GM21717 (cell line): ENCODE data around the gene SLC16A5.

ENCODE experiments used
- ATAC-seq: cut with Tn5 transposase; IDR thresholded peaks from one replicate; pipeline ENCODE4 v1.9.1; 2021; ENCODE audit warnings: mild to moderate bottlenecking, moderate library complexity; ENCODE audit not compliant: unreplicated experiment

SLC16A5 gene

DNA sequence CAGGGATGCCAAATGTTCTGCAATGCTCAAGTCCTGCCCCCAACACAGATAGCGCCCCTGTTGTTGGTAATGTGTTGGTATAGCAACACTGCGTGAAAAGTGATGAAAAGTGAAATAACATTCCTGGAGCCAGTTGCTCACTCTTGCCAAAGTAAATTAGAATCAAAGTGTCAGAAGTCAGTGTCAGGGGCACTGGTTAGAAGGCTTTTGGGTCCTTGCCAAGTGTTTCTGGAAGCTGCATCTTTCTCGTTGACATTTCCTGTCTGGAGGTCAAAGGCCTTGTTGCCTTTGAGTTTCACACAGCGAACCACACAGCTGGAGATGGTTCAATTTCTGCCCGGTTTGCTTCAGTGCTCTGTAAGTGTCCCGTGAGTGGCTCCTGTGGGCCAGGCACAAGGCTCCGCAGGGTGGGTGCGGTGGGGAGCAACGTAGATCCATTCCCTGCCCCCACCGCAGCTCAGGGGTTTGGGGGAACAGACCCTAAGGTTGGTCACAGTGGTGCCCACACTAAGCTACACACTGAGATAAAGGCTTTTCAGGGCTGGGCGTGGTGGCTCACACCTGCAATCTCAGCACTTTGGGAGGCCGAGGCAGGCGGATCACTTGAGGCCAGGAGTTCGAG is 3.6 kb upstream of the SLC16A5 start:
- ATAC-seq = no peak

DNA sequence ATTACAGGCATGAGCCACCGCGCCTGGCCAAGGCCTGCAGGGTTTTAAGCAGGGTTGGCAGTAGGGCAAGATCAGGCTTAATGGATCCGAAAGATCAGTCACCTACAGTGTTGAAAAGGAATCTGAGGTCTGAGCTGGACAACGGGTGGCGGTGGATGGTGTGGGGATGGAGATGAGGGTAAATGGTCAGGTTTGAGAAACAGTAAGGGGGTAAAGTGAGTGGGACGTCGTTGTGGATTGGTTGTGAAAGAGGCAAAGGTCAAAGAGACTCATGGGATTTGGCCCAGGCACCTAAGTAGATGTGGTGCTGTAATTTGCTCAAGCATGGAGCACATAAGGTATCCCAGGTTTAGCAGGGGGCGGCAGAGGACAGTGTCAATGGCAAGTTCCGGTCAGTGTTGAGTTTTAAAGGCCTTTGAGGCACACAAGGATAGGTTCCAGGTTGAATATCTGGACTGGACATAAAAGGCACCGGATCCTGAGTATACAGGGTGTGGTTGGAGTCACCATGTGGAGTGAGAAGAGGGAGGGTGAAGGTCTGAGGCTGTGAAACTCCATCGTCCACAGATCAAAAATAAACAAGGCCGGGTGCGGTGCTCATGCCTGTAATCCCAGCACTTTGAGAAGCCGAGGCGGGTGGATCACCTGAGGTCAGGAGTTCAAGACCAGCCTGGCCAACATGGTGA is 1.1 kb upstream of the SLC16A5 start:
- ATAC-seq = no peak

DNA sequence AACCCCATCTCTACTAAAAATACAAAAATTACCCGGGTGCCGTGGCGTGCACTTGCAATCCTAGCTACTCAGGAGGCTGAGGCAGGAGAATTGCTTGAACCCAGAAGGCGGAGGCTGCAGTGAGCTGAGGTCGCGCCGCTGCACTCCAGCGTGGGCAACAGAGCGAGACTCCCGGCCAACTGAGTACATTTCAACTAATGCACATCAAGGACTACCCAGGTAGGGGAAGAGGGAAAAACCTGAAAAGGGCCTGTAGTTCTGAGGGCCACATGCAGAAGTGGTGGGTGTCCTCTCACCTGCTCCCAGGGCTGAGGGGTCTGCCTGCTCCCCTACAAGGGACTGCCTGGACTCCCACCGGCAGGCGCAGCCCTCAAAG is 584 bp upstream of the SLC16A5 start:
- no peak for ATAC-seq

DNA sequence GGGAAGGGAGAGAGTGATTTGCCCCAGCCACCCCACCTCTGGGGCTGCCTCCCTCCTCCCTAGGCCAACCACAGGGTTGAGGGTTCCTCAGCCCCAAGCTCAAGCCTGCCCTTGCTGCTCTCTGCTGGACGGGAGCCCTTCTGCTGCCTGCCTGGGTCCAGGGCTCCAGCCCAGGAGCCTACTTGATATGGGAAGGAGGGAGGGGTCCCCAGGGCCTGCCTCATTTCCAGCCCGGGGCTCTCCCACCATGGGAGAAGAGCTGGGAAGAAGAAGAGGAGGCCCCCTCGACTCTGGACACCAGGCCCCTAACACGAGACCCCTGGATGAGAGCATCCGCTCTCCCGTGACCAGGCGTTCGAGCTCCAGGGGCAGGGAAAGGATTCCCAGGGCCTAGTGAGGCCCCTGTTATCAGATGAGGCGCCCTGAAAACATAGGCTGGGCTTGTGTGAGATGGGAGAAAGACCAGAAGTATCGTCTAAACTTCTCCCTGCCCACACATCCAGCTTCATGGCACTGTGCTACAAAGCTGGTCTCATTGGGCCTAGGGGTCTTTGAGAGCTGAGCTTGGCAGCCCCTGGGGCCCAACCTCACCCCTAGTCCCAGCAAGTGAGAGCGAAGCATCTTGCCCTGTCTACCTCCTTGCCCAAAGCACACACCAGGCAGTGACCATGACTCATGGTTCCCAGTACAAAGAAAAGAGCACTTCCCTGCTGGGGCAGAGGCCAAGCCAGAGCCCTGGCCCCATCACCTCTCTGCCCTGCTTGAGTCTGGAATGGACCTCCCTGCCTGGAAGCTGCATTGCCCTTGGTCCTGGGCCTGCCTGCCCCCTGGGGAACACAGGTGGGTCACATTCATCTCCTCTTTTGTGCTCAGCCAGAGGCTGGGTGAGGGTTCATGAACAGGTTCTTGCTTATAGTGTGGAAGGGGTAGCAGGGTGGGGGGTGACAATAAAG is 987 bp downstream of the SLC16A5 start:
- ATAC-seq = no peak

DNA sequence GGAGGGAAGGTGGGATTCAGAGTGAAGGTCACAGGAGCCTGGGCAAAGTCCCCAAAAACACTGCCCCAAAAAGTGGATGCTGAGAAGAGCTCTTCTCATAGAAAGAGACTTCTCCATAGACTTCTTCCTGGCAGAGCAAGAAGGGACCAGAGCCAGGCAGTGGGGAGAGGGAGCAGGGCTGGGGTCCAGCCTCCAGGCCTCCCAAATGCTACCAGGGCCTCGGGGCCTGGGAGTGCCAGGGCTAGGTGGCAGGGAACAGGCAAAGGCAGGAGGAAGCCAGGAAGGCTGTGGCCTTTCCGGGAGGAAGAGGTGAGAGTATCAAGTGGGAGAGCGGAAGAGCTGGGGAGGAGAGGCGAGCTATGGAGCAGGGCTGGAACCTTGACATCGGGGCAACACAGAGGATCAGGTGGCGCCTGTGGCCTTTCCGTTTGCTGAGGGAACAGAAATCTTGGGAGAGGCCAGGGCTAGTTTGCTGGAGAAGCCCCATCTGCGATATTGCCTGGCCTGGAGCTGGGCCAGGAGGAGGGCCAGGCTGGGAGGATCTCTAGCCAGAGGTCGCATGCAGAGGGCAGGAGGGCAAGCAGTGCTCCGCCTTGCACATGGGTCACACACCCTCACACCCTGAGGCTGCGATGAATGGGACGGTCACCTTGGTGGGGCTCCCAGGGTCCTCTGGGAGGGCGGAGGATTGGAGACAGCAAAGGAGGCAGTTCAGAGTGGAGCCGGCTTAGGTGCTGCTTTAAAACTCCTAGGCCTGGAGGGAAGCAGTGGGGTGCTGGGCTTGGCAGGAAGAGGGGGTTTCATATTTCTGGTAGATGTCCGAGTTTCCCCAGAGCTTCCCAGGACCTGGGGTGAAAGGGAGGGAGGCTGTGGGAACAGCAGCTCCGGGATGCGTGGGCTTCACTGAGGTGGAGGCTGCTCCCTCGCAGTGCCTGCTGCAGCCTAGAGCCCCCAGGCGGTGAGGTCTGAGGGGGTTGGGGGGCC is 3.4 kb downstream of the SLC16A5 start:
- no peak for ATAC-seq

DNA sequence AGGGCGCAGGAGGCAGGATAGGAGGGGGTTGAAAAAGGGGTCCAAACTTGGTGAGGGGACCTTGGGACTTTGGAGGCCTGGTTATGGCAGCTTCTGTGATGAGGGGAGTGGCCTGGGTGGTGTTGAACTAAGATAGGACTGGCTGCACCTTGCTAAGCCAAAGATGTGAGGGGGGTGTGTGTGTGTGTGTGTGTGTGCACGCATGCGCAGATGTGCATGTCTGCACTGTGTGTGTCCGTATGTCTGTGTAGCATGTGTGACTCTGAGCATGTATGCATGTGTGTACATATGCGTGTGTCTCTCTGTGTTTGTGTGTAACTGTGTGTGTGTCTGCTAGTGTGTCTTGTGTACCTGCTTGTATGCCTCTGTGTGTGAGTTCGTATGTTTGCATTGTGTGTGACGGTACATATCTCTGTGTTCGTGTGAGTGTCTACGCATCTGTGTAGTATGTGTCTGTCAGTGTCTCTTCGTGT is 4.1 kb downstream of the SLC16A5 start:
- ATAC-seq = no peak

DNA sequence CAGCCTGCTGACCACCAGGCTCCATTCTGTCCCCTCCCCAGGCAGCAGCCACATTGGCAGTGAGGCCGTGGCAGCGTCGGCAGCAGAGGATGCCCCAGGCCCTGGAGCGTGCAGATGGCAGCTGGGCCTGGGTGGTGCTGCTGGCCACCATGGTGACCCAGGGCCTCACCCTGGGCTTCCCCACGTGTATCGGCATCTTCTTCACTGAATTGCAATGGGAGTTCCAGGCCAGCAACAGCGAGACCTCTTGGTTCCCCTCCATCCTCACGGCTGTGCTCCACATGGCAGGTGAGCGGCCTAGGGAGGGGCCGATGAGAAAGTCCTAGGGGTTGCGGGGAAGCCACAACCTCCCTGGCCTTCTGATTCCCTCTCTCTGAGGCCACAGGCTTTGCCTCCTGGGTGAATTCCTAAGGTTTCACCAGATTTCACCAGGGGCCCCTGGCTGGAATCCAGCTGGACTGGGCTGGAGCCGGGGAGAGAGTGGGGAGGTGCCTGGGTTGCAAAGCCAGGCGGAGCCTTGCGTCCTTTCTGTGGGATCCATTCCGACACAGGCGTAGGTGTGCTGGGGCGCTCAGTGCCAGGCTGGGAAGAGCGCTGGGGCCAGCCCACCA is 5.9 kb downstream of the SLC16A5 start:
- ATAC-seq = no peak

DNA sequence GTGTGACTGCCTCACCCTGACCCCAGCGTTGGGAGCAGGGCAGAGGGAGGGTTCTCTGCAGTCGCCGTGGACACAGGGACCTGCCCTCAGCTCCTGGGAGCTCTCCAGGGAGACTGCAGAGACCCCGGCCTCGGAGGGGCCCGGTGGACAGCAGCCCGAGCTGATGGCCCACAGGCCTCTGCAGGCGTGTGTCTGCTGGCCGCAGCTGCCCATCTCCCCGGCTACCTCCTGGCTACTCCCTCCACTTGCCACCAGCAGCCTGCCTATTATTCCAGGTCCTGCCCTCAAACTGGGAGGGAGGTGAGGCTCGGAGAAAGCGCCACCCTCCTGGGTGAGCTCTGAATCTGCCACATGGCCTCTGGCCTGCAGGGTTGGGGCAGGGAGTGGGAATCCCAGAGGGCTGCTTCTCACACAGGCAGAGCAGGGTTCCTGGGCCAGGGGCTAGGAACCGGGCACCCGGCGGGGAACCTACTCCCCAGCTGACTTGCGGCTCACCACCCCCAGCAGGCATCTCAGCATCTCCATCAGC is 7.2 kb downstream of the SLC16A5 start:
- no peak for ATAC-seq

DNA sequence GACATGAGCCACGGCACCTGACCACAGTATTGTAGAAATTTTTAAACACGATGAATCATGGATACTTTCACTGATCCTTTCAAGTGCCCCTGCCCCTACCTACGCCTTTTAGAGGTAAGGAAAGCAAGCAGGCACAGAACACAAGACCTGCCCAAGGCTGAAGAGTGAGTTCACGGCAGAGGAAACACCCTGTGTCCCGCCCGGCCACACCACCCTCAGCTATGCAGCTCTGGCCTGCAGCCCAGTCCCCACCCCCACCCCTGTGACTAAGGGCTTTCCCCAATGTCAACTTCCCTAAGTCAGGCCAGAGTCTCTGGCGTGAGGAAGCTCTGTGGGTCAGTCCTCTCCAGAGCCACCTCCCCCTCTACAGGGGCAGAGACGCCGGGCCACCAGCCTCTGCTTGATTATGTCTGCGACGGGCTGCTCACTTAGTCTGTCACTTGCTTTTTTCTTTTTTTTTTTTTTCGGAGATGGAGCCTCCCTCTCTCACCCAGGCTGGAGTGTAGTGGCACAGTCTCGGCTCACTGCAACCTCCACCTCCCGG is 8.4 kb downstream of the SLC16A5 start:
- ATAC-seq = no peak

DNA sequence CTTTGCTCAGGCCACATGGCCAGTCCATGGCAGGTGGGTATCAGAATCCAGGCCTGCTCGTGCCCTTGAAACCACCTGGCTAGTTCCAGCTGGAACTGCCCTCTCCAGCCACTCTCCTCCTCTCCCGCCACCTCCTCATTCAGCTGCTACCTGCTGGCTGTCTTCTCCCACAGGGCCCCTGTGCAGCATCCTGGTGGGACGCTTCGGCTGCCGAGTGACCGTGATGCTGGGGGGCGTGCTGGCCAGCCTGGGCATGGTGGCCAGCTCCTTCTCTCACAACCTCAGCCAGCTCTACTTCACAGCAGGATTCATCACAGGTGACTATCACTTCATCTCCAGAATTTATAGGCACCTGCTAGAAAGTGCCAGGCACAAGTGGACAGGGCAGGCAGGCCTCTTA is 10.1 kb downstream of the SLC16A5 start:
- no peak for ATAC-seq

DNA sequence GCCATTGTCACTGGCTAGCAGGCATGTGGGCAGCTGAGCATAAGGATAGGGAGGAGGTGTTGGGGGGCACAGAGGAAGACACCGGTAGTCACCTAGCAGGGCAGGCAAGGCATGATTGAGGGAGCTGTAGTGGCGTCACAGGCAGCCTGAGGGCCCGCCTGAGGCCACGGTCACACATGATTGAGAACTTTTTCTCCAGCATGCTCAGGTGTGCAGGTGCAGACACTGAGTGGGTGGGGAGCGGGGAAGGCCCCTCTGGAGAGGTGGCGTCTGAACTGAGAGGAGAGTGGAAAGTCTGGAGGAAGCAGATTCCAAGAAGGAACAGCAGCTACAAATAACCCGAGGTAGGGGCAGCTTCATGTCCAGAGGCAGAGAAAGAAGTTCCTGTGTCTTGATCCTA is 11.1 kb downstream of the SLC16A5 start:
- ATAC-seq = no peak

DNA sequence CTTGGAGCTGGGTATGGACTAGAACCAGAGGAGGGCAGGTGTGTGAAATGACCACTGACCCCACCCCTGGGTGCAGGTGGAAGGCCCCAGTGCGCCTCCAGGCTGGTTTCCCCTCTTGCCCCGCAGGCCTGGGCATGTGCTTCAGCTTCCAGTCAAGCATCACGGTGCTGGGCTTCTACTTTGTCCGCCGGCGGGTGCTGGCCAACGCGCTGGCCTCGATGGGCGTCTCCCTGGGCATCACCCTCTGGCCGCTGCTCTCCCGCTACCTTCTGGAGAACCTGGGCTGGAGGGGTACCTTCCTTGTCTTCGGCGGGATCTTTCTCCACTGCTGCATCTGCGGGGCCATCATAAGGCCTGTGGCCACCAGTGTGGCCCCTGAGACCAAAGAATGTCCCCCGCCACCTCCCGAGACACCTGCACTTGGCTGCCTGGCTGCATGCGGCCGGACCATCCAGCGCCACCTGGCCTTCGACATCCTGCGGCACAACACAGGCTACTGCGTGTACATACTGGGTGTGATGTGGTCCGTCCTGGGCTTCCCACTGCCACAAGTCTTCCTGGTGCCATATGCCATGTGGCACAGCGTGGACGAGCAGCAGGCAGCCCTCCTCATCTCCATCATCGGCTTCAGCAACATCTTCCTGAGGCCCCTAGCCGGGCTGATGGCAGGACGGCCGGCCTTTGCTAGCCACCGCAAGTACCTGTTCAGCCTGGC is 12.3 kb downstream of the SLC16A5 start:
- no peak for ATAC-seq

DNA sequence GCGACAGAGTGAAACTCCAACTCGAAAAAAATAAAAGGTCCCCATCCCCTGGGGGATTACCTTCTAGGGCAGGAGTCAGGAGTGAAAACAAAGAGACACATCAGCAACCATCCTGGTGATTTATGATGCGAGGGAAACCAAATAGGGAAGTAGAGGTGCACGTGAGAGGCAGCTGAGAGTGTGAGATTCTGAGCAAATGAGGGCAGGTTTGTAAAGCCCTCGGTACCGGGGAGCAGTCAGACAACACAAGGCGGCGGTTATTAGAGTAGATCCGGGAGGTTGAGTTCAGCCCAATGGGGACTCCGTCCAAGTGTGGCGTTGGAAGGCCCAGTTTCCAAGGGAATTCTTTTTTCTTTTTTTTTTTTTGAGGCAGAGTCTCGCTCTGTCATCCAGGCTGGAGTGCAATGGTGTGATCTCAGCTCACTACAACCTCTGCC is 14.6 kb downstream of the SLC16A5 start:
- ATAC-seq = no peak

DNA sequence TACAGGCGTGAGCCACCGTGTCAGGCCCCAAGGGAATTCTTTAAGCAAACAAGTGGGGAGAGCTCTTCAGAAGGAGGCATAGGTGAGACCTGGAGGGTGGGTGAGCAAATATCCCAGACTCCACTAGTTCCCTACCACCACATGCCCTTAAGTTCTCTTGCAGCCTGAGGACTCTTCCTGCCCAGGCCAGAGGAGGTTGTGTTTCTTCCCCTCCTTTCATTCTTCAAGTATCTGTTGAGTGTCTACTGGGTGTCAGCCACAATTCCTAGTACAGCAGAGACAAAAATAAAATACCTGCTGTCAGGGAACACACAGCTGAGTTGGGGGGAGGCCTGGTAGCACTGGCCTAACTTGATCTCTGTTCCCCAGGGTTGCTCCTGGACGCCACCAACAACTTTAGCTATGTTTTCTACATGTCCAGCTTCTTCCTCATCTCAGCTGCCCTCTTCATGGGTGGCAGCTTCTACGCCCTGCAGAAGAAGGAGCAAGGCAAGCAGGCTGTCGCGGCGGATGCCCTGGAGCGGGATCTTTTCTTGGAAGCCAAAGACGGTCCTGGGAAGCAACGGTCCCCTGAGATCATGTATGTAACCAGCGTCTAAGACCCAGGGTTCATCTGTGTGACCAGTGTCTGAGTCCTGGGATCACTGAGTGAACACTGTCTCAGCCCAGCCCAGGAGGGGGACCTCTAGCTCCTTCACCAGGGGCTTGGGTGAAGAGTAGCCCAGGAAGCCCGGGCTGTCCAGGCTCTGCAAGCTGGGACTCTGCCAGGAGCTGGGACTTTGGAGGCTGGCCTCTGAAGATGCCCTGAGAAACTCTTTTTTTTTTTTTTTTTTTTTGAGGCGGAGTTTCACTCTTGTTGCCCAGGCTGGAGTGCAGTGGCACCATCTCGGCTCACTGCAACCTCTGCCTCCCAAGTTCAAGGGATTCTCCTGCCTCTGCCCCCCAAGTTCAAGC is 16.1 kb downstream of the SLC16A5 start:
- no peak for ATAC-seq

DNA sequence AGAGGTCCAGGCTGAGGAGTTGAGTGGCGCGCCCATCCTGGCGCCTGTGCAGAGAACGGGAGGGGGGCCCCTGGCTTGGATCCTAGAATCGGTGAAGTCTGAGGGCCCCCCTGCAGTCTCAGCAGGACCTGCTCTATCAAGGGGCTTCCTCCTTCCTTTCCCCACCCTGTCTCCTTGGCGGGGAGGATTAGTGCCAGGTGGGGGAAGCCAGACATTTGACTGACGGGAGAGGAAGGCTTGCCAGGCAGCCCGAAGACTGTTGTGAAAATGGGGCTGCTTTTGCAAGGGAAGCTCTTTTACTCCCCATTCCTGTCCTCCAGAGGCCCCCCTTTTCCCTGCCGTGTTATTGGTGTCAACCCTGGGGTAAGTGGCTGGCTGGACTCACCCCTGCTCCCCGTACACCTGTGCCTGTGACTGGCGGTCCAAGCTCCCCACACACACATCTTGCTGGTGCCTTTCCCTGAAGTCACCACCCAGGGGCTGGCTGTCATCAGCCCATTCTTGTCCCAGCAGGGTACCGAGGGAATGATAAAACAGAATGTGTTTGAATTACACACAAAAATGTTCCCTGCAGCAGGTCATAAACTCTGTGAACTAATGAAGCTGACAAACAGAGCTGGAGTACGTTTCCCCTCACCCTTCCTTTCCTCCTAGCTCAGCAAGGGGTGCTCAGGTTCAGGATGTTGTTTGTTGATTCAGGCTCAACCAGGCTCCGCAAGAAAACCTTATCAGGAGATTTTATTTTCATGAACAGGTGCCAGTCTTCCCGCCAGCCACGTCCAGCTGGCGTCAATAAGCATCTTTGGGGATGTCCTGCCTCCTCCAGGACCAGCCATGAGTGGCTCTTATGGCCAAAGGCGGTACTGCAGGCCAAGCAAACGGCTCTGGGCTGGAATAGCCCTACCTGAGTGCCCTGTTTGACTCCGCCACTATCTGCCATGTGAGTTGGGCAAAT is 17.6 kb downstream of the SLC16A5 start:
- ATAC-seq = no peak

DNA sequence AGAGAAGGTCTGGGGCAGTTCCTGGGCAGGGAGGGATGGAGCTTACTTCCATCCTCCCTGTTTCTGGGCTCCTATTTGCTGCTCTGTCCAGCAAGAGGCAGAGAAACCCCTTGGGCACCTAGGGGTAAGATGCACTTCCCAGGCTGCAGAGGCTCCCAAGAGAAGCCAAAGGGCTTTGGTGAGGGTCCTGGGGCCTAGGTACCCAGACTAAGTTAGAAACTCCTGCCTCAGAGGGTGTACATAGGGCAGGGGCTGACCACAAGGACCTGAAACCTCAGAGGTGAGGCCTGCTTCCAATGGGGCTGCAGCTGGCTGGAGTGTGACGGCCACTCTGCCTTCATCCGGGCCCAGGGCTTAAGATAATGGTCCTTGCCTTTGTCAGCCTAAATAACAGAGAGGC is 20.4 kb downstream of the SLC16A5 start:
- no peak for ATAC-seq

DNA sequence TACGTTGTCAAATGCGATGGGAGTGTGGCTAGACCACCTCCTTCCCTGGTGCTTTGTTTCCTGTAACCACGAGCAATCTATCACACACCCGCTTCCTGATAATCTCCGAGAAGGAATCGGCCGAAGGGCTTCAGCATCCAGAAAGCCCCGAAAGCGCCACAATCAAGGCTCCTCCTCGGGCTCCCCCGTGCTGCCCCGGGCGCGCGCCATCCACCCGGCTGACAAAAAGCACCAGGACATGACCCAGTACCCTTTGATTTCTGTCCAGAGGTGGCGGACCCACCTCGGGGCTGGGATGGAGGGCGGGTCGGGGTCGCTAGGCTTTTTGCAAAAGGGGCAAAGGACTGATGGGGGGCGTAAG is 21.3 kb downstream of the SLC16A5 start:
- no peak for ATAC-seq
